Adrenal gland (tissue), 5 donors: ENCODE measurements around the gene FYTTD1.

Experiments used
- CTCF ChIP-seq, 6 experiments: fragments of 450-650 bp in 4 of 6; fragments of 200-600 bp in 2 of 6; sonication (generic) in 1 of 6; IDR thresholded peaks; 1 replicate in 5 of 6; 2 replicates in 1 of 6; pipeline versions ENCODE4 v1.5.1 to v1.8.0; 2016 to 2021; ENCODE audit warnings: antibody characterized with exemption in 6 of 6, mild to moderate bottlenecking in 2 of 6, moderate library complexity in 1 of 6
- POLR2A ChIP-seq, 2 donors: fragments of 450-650 bp; IDR thresholded peaks; one replicate each; pipeline ENCODE4 v1.6.1; 2017; ENCODE audit warnings: antibody characterized with exemption in 2 of 2, mild to moderate bottlenecking in 2 of 2, moderate library complexity in 1 of 2
- donor health status: DM: no; HTN: no; CAD: no.

DNA sequence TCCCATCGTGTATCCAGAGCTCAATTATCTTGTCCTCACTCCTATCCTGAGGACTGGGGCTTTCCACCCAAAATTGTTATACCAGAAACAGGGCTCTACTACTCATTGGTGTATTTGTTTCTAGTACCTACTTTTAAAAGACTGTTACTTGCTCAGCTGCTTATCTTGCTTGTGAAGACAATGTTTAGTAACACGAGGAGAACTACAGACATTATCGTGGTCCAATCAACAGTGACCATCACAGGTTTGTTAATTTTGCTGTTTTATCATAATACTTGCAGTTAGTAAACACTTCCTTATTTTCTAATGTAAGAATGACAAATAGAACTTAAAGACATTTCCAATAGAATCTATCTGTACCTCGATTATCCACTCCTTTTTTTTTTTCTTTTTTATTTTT lies 54.8 kb downstream of the FYTTD1 start:
- TF ChIP-seq CTCF (IDR thresholded peaks at IDR 0.05) (no peak), POLR2A (IDR thresholded peaks at IDR 0.05) (no peak)
